HFFc6 (cell line): ENCODE data around the gene RAD51B. TPM values are rescaled to one million over a fixed set of nuclear protein-coding genes. Genes with fewer than 3 reads are reported as not detected.

ENCODE experiments used
- DNase-seq: peaks from one replicate; pipeline ENCODE4 v3.0.0-alpha.2; 2018
- H3K27ac Mint-ChIP-seq: 2 replicates; pipeline ENCODE4 v1.8.0; 2020; ENCODE audit warnings: mild to moderate bottlenecking, mixed read lengths
- H3K27me3 Mint-ChIP-seq: 2 replicates; pipeline ENCODE4 v1.8.0; 2021; ENCODE audit warnings: mild to moderate bottlenecking, moderate library complexity, mixed read lengths; ENCODE audit not compliant: insufficient read depth
- H3K36me3 Mint-ChIP-seq: 2 replicates; pipeline ENCODE4 v1.8.0; 2021; ENCODE audit warnings: low read depth, mixed read lengths
- H3K4me1 Mint-ChIP-seq: 2 replicates; pipeline ENCODE4 v1.8.0; 2020; ENCODE audit warnings: low read depth, mixed read lengths
- H3K4me3 Mint-ChIP-seq: 2 replicates; pipeline ENCODE4 v1.8.0; 2020; ENCODE audit warnings: mild to moderate bottlenecking, moderate library complexity, mixed read lengths
- H3K9me3 Mint-ChIP-seq: 2 replicates; pipeline ENCODE4 v1.8.0; 2020; ENCODE audit warnings: mild to moderate bottlenecking, mixed read lengths
- total RNA-seq, 6 experiments: library from RNA; stranded (reverse); fragmentation: NEBNext Ultra II Directional; extraction: Animal tissue kit (Norgen Biotek cat#: 25700); gene quantifications; 2 replicates in 1 of 6; 3 replicates in 5 of 6; pipeline ENCODE4 v1.2.3, GENCODE V29; 2021
- TF ChIP-seq, protein P1 (sequence below): fragments of 200-600 bp; sonication (generic); IDR thresholded peaks from 2 replicates; pipeline ENCODE4 v1.5.0; 2021; ENCODE audit warnings: antibody characterized with exemption, mild to moderate bottlenecking

The RAD51B gene
- total RNA-seq, 6 experiments from 2014 or later: 7.1 to 12.4 (median 9.6) TPM

DNA sequence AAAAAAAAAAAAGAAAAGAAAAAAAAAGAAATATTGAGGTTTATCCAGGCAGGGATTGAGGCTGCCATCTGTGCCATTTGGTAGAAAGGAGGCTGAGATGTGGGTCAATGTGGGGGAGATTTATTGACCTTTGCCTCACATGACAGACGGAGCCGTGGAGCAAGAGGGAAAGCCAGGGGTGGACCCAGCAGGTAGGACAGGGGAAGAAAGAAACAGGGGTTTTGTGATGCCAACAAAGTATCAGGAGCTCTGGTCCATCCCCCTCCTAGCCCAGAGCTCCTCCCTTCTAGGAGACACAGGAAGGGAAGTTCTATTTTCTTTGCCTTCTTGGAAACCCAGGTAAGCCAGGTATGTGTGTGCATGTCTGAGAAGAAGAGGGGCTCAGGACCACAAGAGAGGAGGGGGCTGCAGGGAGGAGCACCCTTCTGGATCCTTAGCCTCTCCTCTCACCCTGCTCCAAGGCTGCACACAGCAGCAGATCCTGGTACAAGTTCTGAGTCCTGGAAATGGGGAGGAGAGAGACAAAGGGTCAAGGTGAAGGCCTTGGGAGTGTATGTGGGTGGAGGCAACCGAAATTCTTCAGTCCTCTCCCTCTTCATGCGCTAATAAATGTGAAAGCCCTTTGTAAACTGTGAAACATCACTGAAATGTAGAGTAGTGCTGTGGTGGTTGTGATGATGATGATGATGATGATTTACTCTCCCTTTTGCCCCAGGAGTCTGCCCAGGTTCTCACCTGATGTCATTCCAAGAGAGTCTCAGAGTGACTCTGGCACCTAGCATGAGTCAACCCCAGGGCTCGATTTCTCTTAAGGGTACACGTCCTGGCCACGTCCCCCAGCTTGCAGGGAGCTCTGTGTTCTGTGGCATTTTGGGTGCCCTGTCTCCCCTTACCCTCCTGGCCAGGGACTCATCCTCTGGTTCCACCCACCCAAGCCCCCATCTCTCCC lies 947.0 kb downstream of the RAD51B start:
- Mint-ChIP-seq H3K9me3 (no peaks in the 10 kb centered on the region), H3K4me3 (no peak overlapping the region), H3K36me3 (no peaks in the 10 kb centered on the region), H3K27ac (no peak overlapping the region), H3K4me1 (peaks cover 13% of the 10 kb centered on the region), H3K27me3 (no peaks in the 10 kb centered on the region; the same call in 1 of the 2 replicates)
- no peak for DNase-seq
- TF ChIP-seq, protein P1, sequence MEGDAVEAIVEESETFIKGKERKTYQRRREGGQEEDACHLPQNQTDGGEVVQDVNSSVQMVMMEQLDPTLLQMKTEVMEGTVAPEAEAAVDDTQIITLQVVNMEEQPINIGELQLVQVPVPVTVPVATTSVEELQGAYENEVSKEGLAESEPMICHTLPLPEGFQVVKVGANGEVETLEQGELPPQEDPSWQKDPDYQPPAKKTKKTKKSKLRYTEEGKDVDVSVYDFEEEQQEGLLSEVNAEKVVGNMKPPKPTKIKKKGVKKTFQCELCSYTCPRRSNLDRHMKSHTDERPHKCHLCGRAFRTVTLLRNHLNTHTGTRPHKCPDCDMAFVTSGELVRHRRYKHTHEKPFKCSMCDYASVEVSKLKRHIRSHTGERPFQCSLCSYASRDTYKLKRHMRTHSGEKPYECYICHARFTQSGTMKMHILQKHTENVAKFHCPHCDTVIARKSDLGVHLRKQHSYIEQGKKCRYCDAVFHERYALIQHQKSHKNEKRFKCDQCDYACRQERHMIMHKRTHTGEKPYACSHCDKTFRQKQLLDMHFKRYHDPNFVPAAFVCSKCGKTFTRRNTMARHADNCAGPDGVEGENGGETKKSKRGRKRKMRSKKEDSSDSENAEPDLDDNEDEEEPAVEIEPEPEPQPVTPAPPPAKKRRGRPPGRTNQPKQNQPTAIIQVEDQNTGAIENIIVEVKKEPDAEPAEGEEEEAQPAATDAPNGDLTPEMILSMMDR: no peak

DNA sequence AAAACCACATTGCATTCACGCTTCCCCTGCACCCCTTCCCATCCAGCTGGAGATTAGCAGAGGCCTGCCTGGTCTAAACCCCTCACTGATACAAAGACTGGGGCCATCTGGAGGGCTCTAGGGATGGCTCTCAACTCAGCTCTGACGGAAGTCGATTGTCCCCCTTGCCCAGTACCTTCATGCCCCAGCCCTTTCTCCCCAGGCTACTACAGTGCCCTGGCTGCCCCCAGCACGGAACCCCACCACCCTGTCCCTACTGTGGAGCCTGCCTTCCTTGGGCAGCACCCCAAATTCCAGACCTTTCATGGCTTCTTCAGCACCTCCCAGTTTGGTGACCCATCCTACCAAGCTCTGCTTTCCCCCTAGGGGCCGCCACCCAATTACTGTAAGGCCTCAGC lies 947.7 kb downstream of the RAD51B start:
- Mint-ChIP-seq H3K36me3 (no peaks in the 10 kb centered on the region), H3K4me3 (no peak overlapping the region), H3K9me3 (no peaks in the 10 kb centered on the region), H3K4me1 (peaks cover 13% of the 10 kb centered on the region), H3K27ac (no peak overlapping the region), H3K27me3 (no peaks in the 10 kb centered on the region; the same call in 1 of the 2 replicates)
- TF ChIP-seq, protein P1: no peak
- no peak for DNase-seq

- Mint-ChIP-seq H3K9me3 (no peaks in the 10 kb centered on the region), H3K27me3 (no peaks in the 10 kb centered on the region; the same call in 1 of the 2 replicates), H3K4me3 (no peak overlapping the region), H3K36me3 (no peaks in the 10 kb centered on the region), H3K27ac (no peak overlapping the region), H3K4me1 (peaks cover 7% of the 10 kb centered on the region)
- DNase-seq: no peak
- TF ChIP-seq, protein P1: no peak
Observed at GRCh38 chr14:68768316-68768715, 948.7 kb downstream of the RAD51B start.

DNA sequence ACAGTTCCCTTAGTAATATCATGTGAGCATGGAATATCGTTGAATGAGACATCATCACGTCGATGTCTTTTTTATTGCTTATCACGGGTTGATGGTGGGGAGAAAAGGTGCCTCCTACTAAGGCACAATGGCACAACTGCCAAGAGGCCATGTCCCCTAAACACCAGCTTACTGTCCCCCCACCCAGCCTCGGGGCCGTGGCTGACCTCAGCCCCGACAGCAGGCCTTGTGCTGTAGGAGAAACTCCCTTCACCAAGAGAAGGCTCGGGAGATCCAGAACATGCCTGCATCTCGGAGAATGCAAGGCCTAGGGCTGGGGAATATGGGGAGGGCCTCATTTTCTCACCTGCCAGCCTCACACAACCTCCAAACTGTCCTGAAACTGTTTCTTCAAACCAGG lies 950.5 kb downstream of the RAD51B start:
- Mint-ChIP-seq H3K27me3 (peaks cover 2% of the 10 kb centered on the region; the same call in 1 of the 2 replicates), H3K36me3 (peaks cover 4% of the 10 kb centered on the region; the same call in 1 of the 2 replicates), H3K9me3 (peaks cover 3% of the 10 kb centered on the region), H3K4me1 (peaks cover 17% of the 10 kb centered on the region), H3K4me3 (no peak overlapping the region), H3K27ac (no peak overlapping the region)
- TF ChIP-seq, protein P1: no peak
- DNase-seq: no peak

DNA sequence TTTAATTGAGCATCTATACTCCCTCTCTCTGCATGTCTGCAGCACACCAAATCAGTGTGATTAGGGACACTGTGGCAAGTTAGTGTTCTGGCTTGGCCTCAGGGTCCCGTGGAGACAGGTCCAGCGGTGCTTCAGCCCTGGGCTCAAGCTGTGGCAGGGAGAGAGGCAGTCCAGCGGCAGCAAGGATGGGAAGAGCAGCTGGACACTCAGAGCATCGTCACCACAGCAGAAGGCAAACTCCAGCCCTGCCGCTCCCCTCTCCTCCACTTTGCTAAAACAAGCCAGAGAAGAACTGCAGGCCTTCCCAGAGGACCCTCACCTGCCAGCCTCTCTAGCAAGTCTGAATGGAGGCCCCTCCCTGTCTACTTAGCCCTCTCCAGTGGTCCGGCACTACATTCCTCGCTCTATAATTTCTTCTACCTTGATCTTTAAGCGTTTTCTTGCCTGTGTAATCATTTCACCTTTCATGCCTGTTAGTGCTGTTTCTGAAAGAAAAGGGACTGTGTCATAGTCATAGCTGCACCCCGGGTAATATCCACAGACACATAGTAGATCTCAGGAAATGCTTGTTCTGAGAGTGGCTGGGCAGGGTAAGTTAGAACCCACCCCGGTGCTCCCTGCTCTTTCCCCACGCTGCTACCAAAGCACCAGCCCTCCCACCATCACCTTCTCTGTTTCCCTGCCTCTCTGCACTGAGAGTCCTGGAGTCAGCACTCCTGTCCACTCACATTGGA lies 951.1 kb downstream of the RAD51B start:
- H3K27me3 Mint-ChIP-seq: peaks cover 2% of the 10 kb centered on the region; the same call in 1 of the 2 replicates
- no peak overlapping the region for H3K4me3 Mint-ChIP-seq
- peaks cover 8% of the 10 kb centered on the region; the same call in 1 of the 2 replicates for H3K36me3 Mint-ChIP-seq
- no peak overlapping the region for H3K27ac Mint-ChIP-seq
- no peak for DNase-seq
- H3K4me1 Mint-ChIP-seq: peaks cover 24% of the 10 kb centered on the region
- TF ChIP-seq, protein P1: no peak
- peaks cover 4% of the 10 kb centered on the region for H3K9me3 Mint-ChIP-seq
